Thymus (tissue), 11 donors: ENCODE data around the gene PDGFD. TPM values are rescaled to one million over a fixed set of nuclear protein-coding genes. Genes with fewer than 3 reads are reported as not detected.

Source experiments
- DNase-seq, 9 donors: peaks; one replicate each; pipeline ENCODE4 v3.0.0-alpha.2; 2013; ENCODE audit warnings: low spot score in 9 of 9, low read depth in 6 of 9, missing footprints in 1 of 9
- H3K27ac ChIP-seq, 2 donors: one replicate each; pipeline ENCODE4 v1.5.1; 2013; ENCODE audit warnings: control low read depth in 1 of 2, low read depth in 1 of 2, low read length in 1 of 2, mild to moderate bottlenecking in 1 of 2, moderate library complexity in 1 of 2
- H3K27me3 ChIP-seq, 2 donors: one replicate each; pipeline ENCODE4 v1.5.1; 2013; ENCODE audit warnings: low read length in 1 of 2; ENCODE audit not compliant: control insufficient read depth in 2 of 2, insufficient read depth in 1 of 2
- H3K36me3 ChIP-seq, 2 donors: one replicate each; pipeline ENCODE4 v1.5.1; 2013; ENCODE audit warnings: low read length in 1 of 2, mild to moderate bottlenecking in 1 of 2, moderate library complexity in 1 of 2; ENCODE audit not compliant: control insufficient read depth in 2 of 2, insufficient read depth in 2 of 2
- H3K4me1 ChIP-seq, 2 donors: one replicate each; pipeline ENCODE4 v1.5.1; 2013; ENCODE audit warnings: low read length in 2 of 2; ENCODE audit not compliant: control insufficient read depth in 2 of 2, insufficient read depth in 2 of 2
- H3K4me3 ChIP-seq, 2 donors: one replicate each; pipeline ENCODE4 v1.5.1; 2013; ENCODE audit warnings: low read length in 2 of 2, control low read depth in 1 of 2, mild to moderate bottlenecking in 1 of 2
- H3K9me3 ChIP-seq, 2 donors: one replicate each; pipeline ENCODE4 v1.5.1; 2013; ENCODE audit warnings: low read length in 1 of 2, mild to moderate bottlenecking in 1 of 2; ENCODE audit not compliant: control insufficient read depth in 2 of 2, insufficient read depth in 1 of 2
- WGBS: extraction: QIAGEN DNeasy Blood & Tissue Kit; methylation state at CpG from one replicate; pipeline ENCODE4 v1.1.7; 2013; 5-methylcytosine and 5-hydroxymethylcytosine counted together
- polyA plus RNA-seq: library from polyadenylated mRNA; stranded (reverse); fragments of 200-250 nt; gene quantifications from one replicate; pipeline ENCODE4 v1.2.3, GENCODE V29; 2013
- total RNA-seq: library from RNA; stranded (reverse); fragments of 120-200 nt; gene quantifications from one replicate; pipeline ENCODE4 v1.2.4, GENCODE V29; 2013
- donor health status: healthy.

PDGFD gene
- total and polyA plus RNA-seq, 2 donors = 1.3 to 5.2 TPM

- H3K9me3 ChIP-seq = no peaks in the 10 kb centered on the region
- no peaks in the 10 kb centered on the region for H3K36me3 ChIP-seq
- H3K4me3 ChIP-seq = no peak overlapping the region
- DNase-seq = peak in 1 of 9 donors; percentile 5
- H3K27ac ChIP-seq = no peak overlapping the region
- WGBS = 87% methylated on average over 5 of the region's 5 CpGs
- no peaks in the 10 kb centered on the region for H3K27me3 ChIP-seq
- no peaks in the 10 kb centered on the region for H3K4me1 ChIP-seq
Observed at GRCh38 chr11:103953797-103954486, 210.0 kb downstream of the PDGFD start.

GRCh38 chr11:103949781-103950180 lies 214.2 kb downstream of the PDGFD start:
- Histone ChIP-seq H3K4me1 (no peaks in the 10 kb centered on the region), H3K4me3 (no peak overlapping the region), H3K27me3 (no peaks in the 10 kb centered on the region), H3K9me3 (no peaks in the 10 kb centered on the region), H3K27ac (no peak overlapping the region), H3K36me3 (no peaks in the 10 kb centered on the region)
- no peak for DNase-seq
- 99% methylated on average over 5 of the region's 5 CpGs for WGBS

GRCh38 chr11:103948187-103948763 lies 215.7 kb downstream of the PDGFD start:
- no peak for DNase-seq
- H3K27me3 ChIP-seq = no peaks in the 10 kb centered on the region
- H3K9me3 ChIP-seq = no peaks in the 10 kb centered on the region
- no peak overlapping the region for H3K4me3 ChIP-seq
- no peak overlapping the region for H3K27ac ChIP-seq
- 78% methylated on average over 2 of the region's 2 CpGs for WGBS
- H3K4me1 ChIP-seq = no peaks in the 10 kb centered on the region
- no peaks in the 10 kb centered on the region for H3K36me3 ChIP-seq

GRCh38 chr11:103947546-103947919 lies 216.4 kb downstream of the PDGFD start:
- H3K4me3 ChIP-seq = no peak overlapping the region
- no peaks in the 10 kb centered on the region for H3K36me3 ChIP-seq
- 89% methylated on average over 2 of the region's 2 CpGs for WGBS
- H3K27me3 ChIP-seq = no peaks in the 10 kb centered on the region
- no peaks in the 10 kb centered on the region for H3K4me1 ChIP-seq
- no peaks in the 10 kb centered on the region for H3K9me3 ChIP-seq
- DNase-seq = no peak
- peak overlapping the region in 1 of 2 donors; percentile 15 for H3K27ac ChIP-seq

GRCh38 chr11:103946793-103947545 lies 217.0 kb downstream of the PDGFD start:
- 83% methylated on average over 3 of the region's 3 CpGs for WGBS
- Histone ChIP-seq H3K4me3 (no peak overlapping the region), H3K36me3 (no peaks in the 10 kb centered on the region), H3K4me1 (no peaks in the 10 kb centered on the region), H3K27ac (no peak overlapping the region), H3K27me3 (no peaks in the 10 kb centered on the region), H3K9me3 (no peaks in the 10 kb centered on the region)
- no peak for DNase-seq

- H3K9me3 ChIP-seq = no peaks in the 10 kb centered on the region
- no peak overlapping the region for H3K4me3 ChIP-seq
- no peak overlapping the region for H3K27ac ChIP-seq
- DNase-seq = no peak
- H3K4me1 ChIP-seq = no peaks in the 10 kb centered on the region
- no peaks in the 10 kb centered on the region for H3K27me3 ChIP-seq
- 96% methylated on average over 1 of the region's 1 CpG for WGBS
- H3K36me3 ChIP-seq = no peaks in the 10 kb centered on the region
Observed at GRCh38 chr11:103944251-103944940, 219.6 kb downstream of the PDGFD start.

- Histone ChIP-seq H3K27ac (no peak overlapping the region), H3K4me3 (no peak overlapping the region), H3K36me3 (no peaks in the 10 kb centered on the region), H3K4me1 (no peaks in the 10 kb centered on the region), H3K9me3 (no peaks in the 10 kb centered on the region), H3K27me3 (no peaks in the 10 kb centered on the region)
- WGBS = 93% methylated on average over 1 of the region's 1 CpG
- DNase-seq = no peak
Observed at GRCh38 chr11:103942646-103943045, 221.3 kb downstream of the PDGFD start.

GRCh38 chr11:103940551-103940950 lies 223.4 kb downstream of the PDGFD start:
- Histone ChIP-seq H3K27ac (no peak overlapping the region), H3K27me3 (no peaks in the 10 kb centered on the region), H3K36me3 (no peaks in the 10 kb centered on the region), H3K4me1 (no peaks in the 10 kb centered on the region), H3K4me3 (no peak overlapping the region), H3K9me3 (no peaks in the 10 kb centered on the region)
- 89% methylated on average over 2 of the region's 2 CpGs for WGBS
- DNase-seq = no peak

GRCh38 chr11:103939694-103940093 lies 224.3 kb downstream of the PDGFD start:
- no peaks in the 10 kb centered on the region for H3K36me3 ChIP-seq
- H3K9me3 ChIP-seq = no peaks in the 10 kb centered on the region
- no peak overlapping the region for H3K4me3 ChIP-seq
- no peak for DNase-seq
- WGBS = 91% methylated on average over 3 of the region's 3 CpGs
- H3K27ac ChIP-seq = no peak overlapping the region
- no peaks in the 10 kb centered on the region for H3K27me3 ChIP-seq
- H3K4me1 ChIP-seq = no peaks in the 10 kb centered on the region
